GM12878 (cell line): ENCODE results near the gene CCNL1. TPM values are rescaled to one million over a fixed set of nuclear protein-coding genes. Genes with fewer than 3 reads are reported as not detected.

Experiments used
- ATAC-seq: fragments of 200-7000 bp; cut with Tn5 transposase; 3 replicates; pipeline ENCODE4 v1.9.1; 2020; ENCODE audit warnings: mild to moderate bottlenecking, moderate library complexity
- BruUV-seq: library from RNA; stranded (reverse); fragments of 400-500 nt; replicated peaks from 2 replicates; lab custom pipeline; 2021; lab: Mats Ljungman, UMichigan
- CTCF ChIA-PET: fragments of 300-600 bp; sonication (Branson Sonifier 250); formaldehyde crosslinking; extraction: SDS; loops from one replicate; lab custom pipeline; 2021; ENCODE audit warnings: inconsistent platforms; lab: Yijun Ruan, JAX
- POLR2A ChIA-PET: fragments of 350-600 bp; formaldehyde crosslinking; extraction: SDS; loops from one replicate; lab custom pipeline; 2021; ENCODE audit warnings: inconsistent platforms; lab: Charles Lee
- RAD21 ChIA-PET: fragments of 300-600 bp; sonication (Branson Sonifier 250); formaldehyde crosslinking; loops from one replicate; lab custom pipeline; 2023; ENCODE audit warnings: antibody characterized with exemption; ENCODE audit not compliant: unreplicated experiment; lab: Charles Lee
- SMC1A ChIA-PET: fragments of 300-600 bp; sonication (Branson Sonifier 250); formaldehyde crosslinking; loops from one replicate; lab custom pipeline; 2023; ENCODE audit not compliant: unreplicated experiment, uncharacterized antibody; lab: Charles Lee
- DNase-seq: peaks from one replicate; pipeline ENCODE4 v3.0.0-alpha.2; 2011; ENCODE audit warnings: low read depth, low spot score
- FAIRE-seq: peaks from 3 replicates; lab custom pipeline; 2011; peaks lifted over from hg19 to GRCh38; lab: Jason Lieb, UNC
- H2AFZ ChIP-seq: 2 replicates; pipeline ENCODE4 v1.6.0; 2011; ENCODE audit warnings: low read depth, low read length, control low read depth; ENCODE audit not compliant: control insufficient read depth
- H3K27ac ChIP-seq: 2 replicates; pipeline ENCODE4 v1.5.1; 2011; ENCODE audit warnings: control low read depth; ENCODE audit not compliant: control insufficient read depth, insufficient read depth
- H3K27me3 ChIP-seq, 2 experiments: replicated peaks in 1 of 2; 2 replicates each; pipeline versions ENCODE4 v1.6.0 to v1.6.1; 2011; ENCODE audit warnings: low read length in 1 of 2; ENCODE audit not compliant: control insufficient read depth in 2 of 2, insufficient read depth in 2 of 2
- H3K36me3 ChIP-seq, 2 experiments: 2 replicates each; pipeline ENCODE4 v1.5.1; 2011; ENCODE audit warnings: low read length in 1 of 2; ENCODE audit not compliant: control insufficient read depth in 2 of 2, insufficient read depth in 2 of 2
- H3K4me1 ChIP-seq: 2 replicates; pipeline ENCODE4 v1.6.1; 2011; ENCODE audit warnings: mild to moderate bottlenecking, low read length, moderate library complexity, mixed read lengths; ENCODE audit not compliant: control insufficient read depth, insufficient read depth
- H3K4me2 ChIP-seq: 2 replicates; pipeline ENCODE4 v1.6.0; 2011; ENCODE audit warnings: control low read depth; ENCODE audit not compliant: control insufficient read depth, insufficient read depth
- H3K4me3 ChIP-seq: fragments of 200-600 bp; sonication (generic); 2 replicates; pipeline ENCODE4 v1.5.1; 2016
- H3K79me2 ChIP-seq: 2 replicates; pipeline ENCODE4 v1.6.0; 2011; ENCODE audit warnings: low read length; ENCODE audit not compliant: control insufficient read depth, insufficient read depth
- H3K9ac ChIP-seq: 2 replicates; pipeline ENCODE4 v1.8.0; 2011; ENCODE audit warnings: low read length, control low read depth, mixed read lengths; ENCODE audit not compliant: control insufficient read depth, insufficient read depth
- H3K9me3 ChIP-seq: replicated peaks from 3 replicates; pipeline ENCODE4 v1.5.1; 2011; ENCODE audit warnings: mild to moderate bottlenecking, low read length; ENCODE audit not compliant: control insufficient read depth, insufficient read depth
- H4K20me1 ChIP-seq: 2 replicates; pipeline ENCODE4 v1.6.0; 2011; ENCODE audit not compliant: control insufficient read depth, insufficient read depth
- MTA3 ChIP-seq: IDR thresholded peaks from 2 replicates; pipeline ENCODE4 v1.6.1; 2012; ENCODE audit warnings: low read length, inconsistent platforms, borderline replicate concordance
- SIX5 ChIP-seq: IDR thresholded peaks from 2 replicates; pipeline ENCODE4 v1.6.1; 2011; ENCODE audit warnings: mild to moderate bottlenecking, low read depth, low read length, moderate library complexity; ENCODE audit not compliant: severe bottlenecking
- TCF3 ChIP-seq: IDR thresholded peaks from 2 replicates; pipeline ENCODE4 v1.6.1; 2012; ENCODE audit warnings: low read depth, mild to moderate bottlenecking, low read length, borderline replicate concordance; ENCODE audit not compliant: insufficient read depth
- WGBS: methylation state at CpG from one replicate; pipeline ENCODE4 v1.1.6; 2016; ENCODE audit warnings: low lambda C conversion rate; ENCODE audit not compliant: insufficient replicate concordance, insufficient coverage; ENCODE audit errors: missing lambda C conversion rate; 5-methylcytosine and 5-hydroxymethylcytosine counted together
- in situ Hi-C: fragments of 300-500 bp; cut with MboI; formaldehyde crosslinking; loops from 9 replicates; pipeline ENCODE4 v1.14.3; 2018; ENCODE audit warnings: mixed read lengths
- intact Hi-C: fragments of 100-400 bp; cut with micrococcal nuclease; formaldehyde crosslinking; loops from one replicate; pipeline ENCODE4 v1.14.2; 2022; ENCODE audit not compliant: unreplicated experiment
- polyA plus RNA-seq, 11 experiments: library from polyadenylated mRNA; depleted of rRNA in 4 of 11; unstranded in 6 of 11; stranded (reverse) in 5 of 11; fragments of >200 nt; fragmentation: Nextera tagmentation in 4 of 11; fragmentation: Illumina TruSeq in 1 of 11; extraction: Ambion mirVana in 4 of 11; extraction: Trizol in 1 of 11; gene quantifications; 1 replicate in 1 of 11; 2 replicates in 10 of 11; pipeline versions ENCODE4 v1.2.1 to v1.2.3, GENCODE V29; 2011 to 2016; ENCODE audit warnings: inconsistent platforms in 2 of 11, missing spikeins in 2 of 11, low read depth in 1 of 11
- total RNA-seq, 4 experiments: library from RNA; depleted of rRNA in 3 of 4; stranded (reverse); fragments of >200 nt in 3 of 4; fragmentation: Illumina TruSeq in 1 of 4; extraction: Trizol in 1 of 4; gene quantifications; 2 replicates each; pipeline versions ENCODE4 v1.2.1 to v1.2.3, GENCODE V29; 2013 to 2021
- TF ChIP-seq, protein P1 (sequence below), 3 experiments: IDR thresholded peaks in 2 of 3; conservative IDR thresholded peaks in 1 of 3; 2 replicates each; pipeline ENCODE4 v1.5.1; 2011; ENCODE audit warnings: low read depth in 3 of 3, low read length in 3 of 3, mild to moderate bottlenecking in 3 of 3, control low read depth in 2 of 3, moderate library complexity in 2 of 3, inconsistent platforms in 1 of 3, mixed read lengths in 1 of 3; ENCODE audit not compliant: control insufficient read depth in 2 of 3, insufficient read depth in 1 of 3; ENCODE audit errors: extremely low read depth in 1 of 3

CCNL1 gene
- total and polyA plus RNA-seq, 10 of the 15 experiments (the other 5 are each of a cell fraction or from before 2014, with no cell fraction given), result 22.2 to 174 (median 115) TPM

DNA sequence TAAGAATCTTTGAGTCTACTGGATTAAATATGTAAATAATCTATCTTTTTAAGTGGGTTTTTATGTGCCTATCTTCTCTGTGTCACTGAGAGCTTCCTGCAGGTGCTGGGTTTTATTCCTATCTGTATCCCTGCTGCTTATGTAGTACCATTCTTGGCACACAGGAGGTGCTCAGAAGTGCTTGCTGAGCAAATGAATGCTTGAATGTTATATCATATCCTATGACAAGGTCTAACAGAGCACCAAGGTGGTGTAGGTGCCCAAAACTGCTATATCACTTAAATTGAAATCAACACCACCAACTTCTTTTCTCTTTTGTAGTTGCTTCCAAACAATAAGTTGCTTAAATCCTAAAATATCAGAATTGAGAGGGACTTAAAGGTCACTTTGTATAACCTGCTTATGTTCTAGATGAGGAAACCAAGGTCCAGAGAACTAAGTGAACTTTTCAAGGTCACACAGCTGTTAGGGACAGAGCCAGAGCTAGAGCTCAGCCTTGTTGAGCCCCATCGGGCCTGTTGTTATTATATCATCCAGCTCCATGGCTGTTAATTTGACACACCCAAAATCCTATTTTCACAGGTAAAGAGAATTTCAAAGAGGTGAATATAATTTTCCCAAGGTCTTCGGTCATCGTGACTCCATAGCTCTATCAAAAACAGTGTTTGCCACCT is 46.0 kb downstream of the CCNL1 start:
- Histone ChIP-seq H3K36me3 (no peaks in the 10 kb centered on the region), H3K9me3 (no peaks in the 10 kb centered on the region), H3K79me2 (no peaks in the 10 kb centered on the region), H3K4me1 (no peaks in the 10 kb centered on the region), H3K27me3 (no peaks in the 10 kb centered on the region; a peak in 1 of 4 replicates), H4K20me1 (no peaks in the 10 kb centered on the region), H2AFZ (no peak overlapping the region), H3K4me3 (no peak overlapping the region), H3K27ac (no peak overlapping the region), H3K4me2 (no peak overlapping the region), H3K9ac (no peak overlapping the region)
- WGBS, result 98% methylated on average over 3 of the region's 3 CpGs
- FAIRE-seq (peak; percentile 75), ATAC-seq (peak; percentile 67), DNase-seq (no peak)
- RAD21 ChIA-PET, result interaction anchor here (0.9 to 1.8 kb wide), 3 partner anchors 9 to 24 kb away, joined by 3 to 5 read pairs (median 4); no protein-coding TSS in a partner anchor
- SMC1A ChIA-PET, result interaction anchor here (0.7 to 2.9 kb wide), 4 partner anchors 9 to 95 kb away, joined by 3 to 28 read pairs (median 4); no protein-coding TSS in a partner anchor
- no TSS peak for BruUV-seq
- POLR2A ChIA-PET, result interaction anchor here (0.6 kb wide), 1 partner anchor 16 kb away, joined by 6 read pairs; no protein-coding TSS in a partner anchor
- intact Hi-C loops (no loop called here), in situ Hi-C loops (no loop called here)
- CTCF ChIA-PET, result interaction anchor here (32.0 to 50.9 kb wide), 2 partner anchors 12 to 14 kb away, joined by 939 read pairs; no protein-coding TSS in a partner anchor
- TF ChIP-seq, protein P1, sequence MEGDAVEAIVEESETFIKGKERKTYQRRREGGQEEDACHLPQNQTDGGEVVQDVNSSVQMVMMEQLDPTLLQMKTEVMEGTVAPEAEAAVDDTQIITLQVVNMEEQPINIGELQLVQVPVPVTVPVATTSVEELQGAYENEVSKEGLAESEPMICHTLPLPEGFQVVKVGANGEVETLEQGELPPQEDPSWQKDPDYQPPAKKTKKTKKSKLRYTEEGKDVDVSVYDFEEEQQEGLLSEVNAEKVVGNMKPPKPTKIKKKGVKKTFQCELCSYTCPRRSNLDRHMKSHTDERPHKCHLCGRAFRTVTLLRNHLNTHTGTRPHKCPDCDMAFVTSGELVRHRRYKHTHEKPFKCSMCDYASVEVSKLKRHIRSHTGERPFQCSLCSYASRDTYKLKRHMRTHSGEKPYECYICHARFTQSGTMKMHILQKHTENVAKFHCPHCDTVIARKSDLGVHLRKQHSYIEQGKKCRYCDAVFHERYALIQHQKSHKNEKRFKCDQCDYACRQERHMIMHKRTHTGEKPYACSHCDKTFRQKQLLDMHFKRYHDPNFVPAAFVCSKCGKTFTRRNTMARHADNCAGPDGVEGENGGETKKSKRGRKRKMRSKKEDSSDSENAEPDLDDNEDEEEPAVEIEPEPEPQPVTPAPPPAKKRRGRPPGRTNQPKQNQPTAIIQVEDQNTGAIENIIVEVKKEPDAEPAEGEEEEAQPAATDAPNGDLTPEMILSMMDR (IDR thresholded peaks at IDR 0.05 in 2 of 3, conservative IDR thresholded peaks at IDR 0.05 in 1 of 3; ENCODE audit: control insufficient read depth in 2 of 3, extremely low read depth in 1 of 3, insufficient read depth in 1 of 3, low read depth in 3 of 3, low read length in 3 of 3), result 0 out of 6 replicates have a peak, but pooled peaks of 2 of the 3 experiments have one; percentile 3 to 21
- TF ChIP-seq TCF3 (no peak), MTA3 (no peak), SIX5 (no peak)
